ENCODE data around the gene TEX29. TPM values are rescaled to one million over a fixed set of nuclear protein-coding genes. Genes with fewer than 3 reads are reported as not detected.

TEX29 gene
- total RNA-seq, 1 experiment from 2014 or later: 0.33 TPM

DNA sequence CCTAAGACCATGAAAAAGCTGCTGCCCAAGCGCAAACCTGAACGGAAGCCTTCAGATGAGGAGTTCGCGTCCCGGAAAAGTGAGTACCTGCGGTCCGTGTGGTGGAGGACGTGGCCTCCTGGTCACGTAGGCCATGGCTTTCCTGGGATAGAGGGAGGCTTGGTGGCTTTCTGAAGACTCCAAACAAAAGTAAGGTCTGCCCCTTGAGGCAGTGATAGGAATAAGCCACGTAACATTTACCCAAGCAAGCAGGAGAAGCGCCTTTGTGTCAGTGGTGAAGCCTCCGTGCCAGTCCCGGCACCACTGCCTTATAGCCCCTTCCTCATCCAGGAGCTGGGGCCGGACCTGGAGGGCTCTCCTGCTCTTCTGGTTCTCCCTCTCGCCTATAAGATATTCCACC lies 34.3 kb upstream of the TEX29 start:
- Histone ChIP-seq H3K4ac (ENCODE audit: low read depth, low read length) (no peak overlapping the region), H3K9me3 (ENCODE audit: control insufficient read depth, low read depth, low read length) (no peaks in the 10 kb centered on the region), H3K23ac (ENCODE audit: insufficient read length, low read depth, low read length) (no peak overlapping the region), H4K20me1 (ENCODE audit: control insufficient read depth, insufficient read depth, insufficient read length) (no peaks in the 10 kb centered on the region), H3K79me1 (ENCODE audit: insufficient read depth, low read depth, low read length, poor library complexity, severe bottlenecking) (no peaks in the 10 kb centered on the region), H3K18ac (ENCODE audit: insufficient read length, low read depth, low read length) (no peak overlapping the region), H2BK20ac (ENCODE audit: low read depth, low read length, poor library complexity, severe bottlenecking) (no peak overlapping the region), H4K8ac (replicated peaks; ENCODE audit: insufficient read length, low read depth, low read length) (no peak overlapping the region), H4K91ac (ENCODE audit: insufficient read length, low read depth, low read length) (no peak overlapping the region), H3K23me2 (ENCODE audit: insufficient read length, low read depth, low read length, poor library complexity, severe bottlenecking) (no peaks in the 10 kb centered on the region), H3K27me3 (ENCODE audit: insufficient read depth, low read length) (no peaks in the 10 kb centered on the region), H3K56ac (ENCODE audit: insufficient read length, low read depth, low read length) (no peak overlapping the region), H3K14ac (ENCODE audit: insufficient read depth, low read length) (no peak overlapping the region), H2BK120ac (ENCODE audit: low read depth, low read length, poor library complexity, severe bottlenecking) (no peak overlapping the region), H2BK12ac (ENCODE audit: insufficient read length, low read depth, low read length) (no peak overlapping the region), H2AK5ac (ENCODE audit: insufficient read length, low read length) (no peak overlapping the region), H3K79me2 (ENCODE audit: insufficient read depth, low read length) (no peaks in the 10 kb centered on the region), H3K4me2 (ENCODE audit: insufficient read depth, insufficient read length, low read length) (no peak overlapping the region), H3K27ac (ENCODE audit: insufficient read length, low read depth, low read length) (no peak overlapping the region), H2AFZ (ENCODE audit: low read length) (no peak overlapping the region), H2BK5ac (ENCODE audit: insufficient read length, low read length) (no peak overlapping the region), H2BK15ac (ENCODE audit: low read depth, low read length) (no peak overlapping the region), H3K4me1 (ENCODE audit: insufficient read depth, low read length) (no peaks in the 10 kb centered on the region), H3T11ph (ENCODE audit: low read length) (no peak overlapping the region), H3K9ac (ENCODE audit: extremely low read depth, insufficient read length, low read length) (no peak overlapping the region), H4K5ac (ENCODE audit: insufficient read length, low read depth, low read length) (no peak overlapping the region)
- Mint-ChIP-seq H3K36me3 (ENCODE audit: insufficient read depth in 1 of 3, low read depth in 3 of 3) (peaks cover 22 to 68% (median 66%) of the 10 kb centered on the region in 3 experiments), H3K27ac (no peak overlapping the region), H3K27me3 (ENCODE audit: low read depth) (no peaks in the 10 kb centered on the region; the same call in 1 of the 2 replicates), H3K4me3 (no peak overlapping the region), H3K4me1 (no peaks in the 10 kb centered on the region), H3K9me3 (no peaks in the 10 kb centered on the region)
- WGBS (ENCODE audit: extremely low coverage, insufficient read length, low lambda C conversion rate): no CpG with 5 or more reads among the region's 15 CpGs
- peak; percentile 31; the same call in 2 of the 3 replicates for TF ChIP-seq CTCF (conservative IDR thresholded peaks at IDR 0.05)
- DNase-seq: no peak
